AG09309 (cell line): ENCODE results near the gene NUBP1.

Experiments used
- DNase-seq: peaks from one replicate; pipeline ENCODE4 v3.0.0-alpha.2; 2010; ENCODE audit warnings: low read depth
- H3K4me3 ChIP-seq: 2 replicates; pipeline ENCODE4 v1.5.1; 2011; ENCODE audit warnings: mild to moderate bottlenecking, low read depth, low read length, moderate library complexity; ENCODE audit not compliant: control insufficient read depth
- TF ChIP-seq, protein P1 (sequence below): IDR thresholded peaks from 2 replicates; pipeline ENCODE4 v1.5.1; 2011; ENCODE audit warnings: mild to moderate bottlenecking, low read depth, low read length, inconsistent platforms; ENCODE audit not compliant: insufficient read depth, control insufficient read depth; ENCODE audit errors: missing control alignments

NUBP1 gene

DNA sequence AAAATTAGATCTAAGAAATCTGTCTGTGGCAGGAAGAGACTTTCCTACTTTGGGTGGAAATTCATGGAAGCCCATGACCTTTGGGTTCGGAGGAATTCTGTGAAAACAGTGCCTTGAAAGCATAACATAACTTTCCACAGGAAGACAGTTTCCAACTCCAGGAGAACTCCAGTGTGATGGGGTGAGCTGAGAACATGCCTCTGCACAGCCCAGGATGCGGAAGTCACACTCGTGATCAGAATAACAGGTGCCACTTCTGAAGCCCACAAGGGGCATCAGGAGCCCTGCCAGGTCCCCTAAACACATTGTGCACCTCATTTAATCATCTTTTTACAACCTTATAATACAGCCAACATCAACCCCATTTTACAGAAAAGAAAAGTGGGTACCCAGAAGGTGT, 65.2 kb downstream of the NUBP1 start:
- H3K4me3 ChIP-seq, result no peak overlapping the region
- no peak for DNase-seq
- TF ChIP-seq, protein P1, sequence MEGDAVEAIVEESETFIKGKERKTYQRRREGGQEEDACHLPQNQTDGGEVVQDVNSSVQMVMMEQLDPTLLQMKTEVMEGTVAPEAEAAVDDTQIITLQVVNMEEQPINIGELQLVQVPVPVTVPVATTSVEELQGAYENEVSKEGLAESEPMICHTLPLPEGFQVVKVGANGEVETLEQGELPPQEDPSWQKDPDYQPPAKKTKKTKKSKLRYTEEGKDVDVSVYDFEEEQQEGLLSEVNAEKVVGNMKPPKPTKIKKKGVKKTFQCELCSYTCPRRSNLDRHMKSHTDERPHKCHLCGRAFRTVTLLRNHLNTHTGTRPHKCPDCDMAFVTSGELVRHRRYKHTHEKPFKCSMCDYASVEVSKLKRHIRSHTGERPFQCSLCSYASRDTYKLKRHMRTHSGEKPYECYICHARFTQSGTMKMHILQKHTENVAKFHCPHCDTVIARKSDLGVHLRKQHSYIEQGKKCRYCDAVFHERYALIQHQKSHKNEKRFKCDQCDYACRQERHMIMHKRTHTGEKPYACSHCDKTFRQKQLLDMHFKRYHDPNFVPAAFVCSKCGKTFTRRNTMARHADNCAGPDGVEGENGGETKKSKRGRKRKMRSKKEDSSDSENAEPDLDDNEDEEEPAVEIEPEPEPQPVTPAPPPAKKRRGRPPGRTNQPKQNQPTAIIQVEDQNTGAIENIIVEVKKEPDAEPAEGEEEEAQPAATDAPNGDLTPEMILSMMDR, result no peak

GRCh38 chr16:10809706-10810105, 66.1 kb downstream of the NUBP1 start:
- DNase-seq, result no peak
- no peak overlapping the region for H3K4me3 ChIP-seq
- TF ChIP-seq, protein P1, result no peak

GRCh38 chr16:10812312-10813098, 68.9 kb downstream of the NUBP1 start:
- H3K4me3 ChIP-seq, result no peak overlapping the region
- TF ChIP-seq, protein P1, result no peak
- no peak for DNase-seq

GRCh38 chr16:10813099-10813455, 69.4 kb downstream of the NUBP1 start:
- DNase-seq, result no peak
- TF ChIP-seq, protein P1, result no peak
- no peak overlapping the region for H3K4me3 ChIP-seq

- TF ChIP-seq, protein P1, result no peak
- no peak overlapping the region for H3K4me3 ChIP-seq
- no peak for DNase-seq
Observed at GRCh38 chr16:10817514-10817913, 73.9 kb downstream of the NUBP1 start.

DNA sequence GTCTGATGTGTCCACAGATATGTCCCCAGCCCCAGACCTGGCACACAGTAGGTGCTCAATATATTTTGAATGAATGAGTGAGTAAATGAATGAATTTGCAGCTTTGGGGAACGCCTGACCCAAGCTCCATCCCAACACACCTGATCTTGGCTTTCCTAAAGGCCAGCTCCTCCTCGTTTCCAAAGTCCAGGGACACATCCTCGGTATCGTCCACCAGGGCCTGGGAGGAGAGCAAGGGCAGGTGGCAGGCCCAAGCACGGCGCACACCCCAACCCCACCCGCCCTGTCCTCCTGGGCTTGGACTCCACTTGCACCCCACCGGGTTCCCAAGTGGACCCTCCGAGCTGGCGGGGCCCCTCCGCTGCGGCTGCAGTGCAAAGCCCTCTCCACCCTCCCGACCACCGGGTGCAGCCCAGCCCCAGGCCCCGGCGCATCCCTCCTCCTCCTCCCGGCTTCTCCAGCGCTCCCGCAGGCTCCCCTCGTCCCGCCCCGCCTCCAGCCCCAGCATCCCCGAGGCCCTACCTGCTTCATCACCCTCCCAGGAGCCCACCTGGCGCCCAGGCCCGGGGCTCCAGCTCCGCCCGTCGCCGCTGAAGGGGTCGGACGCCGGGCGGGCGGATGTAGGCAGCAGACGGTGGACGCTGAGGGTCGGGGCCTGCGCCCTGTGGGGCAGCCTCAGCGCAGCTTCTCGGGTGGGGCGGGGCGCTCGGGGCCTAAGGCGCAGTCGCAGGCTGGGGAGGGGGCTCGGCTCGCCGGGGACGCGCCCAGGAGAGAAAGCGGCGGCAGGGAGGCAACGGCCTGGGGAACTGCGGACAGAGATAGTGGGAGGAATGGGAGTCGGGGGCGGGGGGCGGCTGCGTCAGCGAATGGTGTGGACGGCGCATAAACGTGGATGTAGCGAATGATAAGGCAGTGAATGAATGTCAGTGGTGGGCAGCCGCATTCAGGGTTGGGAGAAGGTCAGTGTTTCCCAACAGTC, 74.6 kb downstream of the NUBP1 start, which contains the start of gene TVP23A:
TSS of gene TVP23A (minus strand) at position 832 of the 979 bp plus-strand sequence. CDS start at position 531, 301 bp downstream.
- DNase-seq, result no peak
- TF ChIP-seq, protein P1, result no peak
- no peak within 1 kb of the TSS for H3K4me3 ChIP-seq
